Keratinocyte (primary cell): ENCODE data around the gene METTL9. TPM values are rescaled to one million over a fixed set of nuclear protein-coding genes. Genes with fewer than 3 reads are reported as not detected.

Source experiments
- DNase-seq: peaks from one replicate; pipeline ENCODE4 v3.0.0-alpha.2; 2011; ENCODE audit warnings: low read depth, missing footprints, low spot score
- FAIRE-seq: peaks from 2 replicates; lab custom pipeline; 2011; peaks lifted over from hg19 to GRCh38; lab: Jason Lieb, UNC
- H2AFZ ChIP-seq: 2 replicates; pipeline ENCODE4 v1.6.0; 2012; ENCODE audit warnings: low read length, control low read depth, inconsistent platforms; ENCODE audit not compliant: control insufficient read depth
- H3K27ac ChIP-seq: 2 replicates; pipeline ENCODE4 v1.5.1; 2011; ENCODE audit warnings: low read length; ENCODE audit not compliant: control insufficient read depth, insufficient read depth
- H3K27me3 ChIP-seq: 3 replicates; pipeline ENCODE4 v1.6.0; 2011; ENCODE audit warnings: low read length; ENCODE audit not compliant: control insufficient read depth, insufficient read depth; ENCODE audit errors: extremely low read depth
- H3K36me3 ChIP-seq, 2 experiments: 2 replicates in 1 of 2; 3 replicates in 1 of 2; pipeline ENCODE4 v1.5.1; 2011; ENCODE audit warnings: low read length in 2 of 2, mild to moderate bottlenecking in 1 of 2; ENCODE audit not compliant: control insufficient read depth in 2 of 2, insufficient read depth in 2 of 2; ENCODE audit errors: extremely low read depth in 1 of 2
- H3K4me1 ChIP-seq: 3 replicates; pipeline ENCODE4 v1.5.1; 2011; ENCODE audit warnings: low read length; ENCODE audit not compliant: control insufficient read depth, insufficient read depth; ENCODE audit errors: extremely low read depth
- H3K4me2 ChIP-seq: 3 replicates; pipeline ENCODE4 v1.6.0; 2011; ENCODE audit warnings: low read depth, low read length; ENCODE audit not compliant: control insufficient read depth, insufficient read depth; ENCODE audit errors: extremely low read depth
- H3K4me3 ChIP-seq, 3 experiments: fragments of 200-600 bp in 1 of 3; sonication (generic) in 1 of 3; 2 replicates in 2 of 3; 3 replicates in 1 of 3; pipeline ENCODE4 v1.5.1; 2011 to 2016; ENCODE audit warnings: low read length in 3 of 3, mild to moderate bottlenecking in 3 of 3, control low read depth in 2 of 3, inconsistent platforms in 1 of 3, low read depth in 1 of 3, mixed read lengths in 1 of 3, mixed run types in 1 of 3, moderate library complexity in 1 of 3; ENCODE audit not compliant: control insufficient read depth in 2 of 3, insufficient read depth in 2 of 3; ENCODE audit errors: extremely low read depth in 1 of 3
- H3K79me2 ChIP-seq: 2 replicates; pipeline ENCODE4 v1.6.0; 2012; ENCODE audit warnings: low read length; ENCODE audit not compliant: control insufficient read depth, insufficient read depth
- H3K9ac ChIP-seq: 3 replicates; pipeline ENCODE4 v1.6.0; 2011; ENCODE audit warnings: low read length; ENCODE audit not compliant: control insufficient read depth, insufficient read depth; ENCODE audit errors: extremely low read depth
- H3K9me1 ChIP-seq: 3 replicates; pipeline ENCODE4 v1.6.0; 2011; ENCODE audit warnings: low read length; ENCODE audit not compliant: control insufficient read depth, insufficient read depth; ENCODE audit errors: extremely low read depth
- H3K9me3 ChIP-seq: 2 replicates; pipeline ENCODE4 v1.5.1; 2012; ENCODE audit warnings: low read depth, low read length; ENCODE audit not compliant: control insufficient read depth
- H4K20me1 ChIP-seq: 3 replicates; pipeline ENCODE4 v1.6.0; 2011; ENCODE audit warnings: low read length; ENCODE audit not compliant: control insufficient read depth, insufficient read depth; ENCODE audit errors: extremely low read depth
- CTCF ChIP-seq, 3 experiments: IDR thresholded peaks in 1 of 3; conservative IDR thresholded peaks in 1 of 3; optimal IDR thresholded peaks in 1 of 3; 2 replicates in 2 of 3; 3 replicates in 1 of 3; pipeline versions ENCODE3 to v1.5.1; 2011; ENCODE audit warnings: low read length in 3 of 3, mild to moderate bottlenecking in 3 of 3, moderate library complexity in 2 of 3, control low read depth in 1 of 3, inconsistent platforms in 1 of 3; ENCODE audit not compliant: insufficient read depth in 2 of 3; ENCODE audit errors: extremely low read depth in 1 of 3
- EZH2 ChIP-seq: IDR thresholded peaks from one replicate; pipeline ENCODE4 v1.6.1; 2012; ENCODE audit warnings: inconsistent platforms, mild to moderate bottlenecking, low read length, moderate library complexity
- dilution Hi-C: fragments of 300-500 bp; cut with MboI; formaldehyde crosslinking; loops from one replicate; pipeline ENCODE4 v1.7.0; 2020; ENCODE audit warnings: low sequenced_read_pairs; ENCODE audit not compliant: extremely low pct_ligation_motif_present
- polyA plus RNA-seq, 5 experiments: library from polyadenylated mRNA; depleted of rRNA in 3 of 5; stranded (reverse) in 3 of 5; stranded (forward) in 1 of 5; unstranded in 1 of 5; fragments of >200 nt; gene quantifications; 1 replicate in 1 of 5; 2 replicates in 3 of 5; 3 replicates in 1 of 5; pipeline versions ENCODE4 v1.2.1 to v1.2.3, GENCODE V29; 2011 to 2012; ENCODE audit warnings: missing spikeins in 2 of 5, low read depth in 1 of 5, low replicate concordance in 1 of 5

Gene METTL9
- polyA plus RNA-seq, 1 donor (not counting 4 experiments of a cell fraction or from before 2014, with no cell fraction given), result 108 TPM

DNA sequence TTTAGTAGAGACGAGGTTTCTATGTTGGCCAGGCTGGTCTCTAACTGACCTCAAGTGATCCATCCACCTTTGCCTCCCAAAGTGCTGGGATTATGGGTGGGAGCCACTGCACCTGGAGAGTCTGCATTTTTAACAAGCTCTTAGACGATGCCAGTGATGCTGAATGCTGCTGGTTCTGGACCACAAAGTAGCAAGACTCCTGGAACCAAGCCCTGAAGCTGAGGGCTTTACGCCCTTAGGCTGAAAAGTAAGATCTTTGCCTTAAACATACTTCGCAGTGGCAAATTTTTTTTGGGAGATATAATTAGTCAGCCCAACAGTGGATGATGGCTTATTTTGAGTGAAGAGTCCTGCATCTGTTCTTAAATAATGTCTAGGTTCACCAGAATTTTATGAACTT, 14.0 kb downstream of the METTL9 start:
- H3K9ac ChIP-seq, result no peak overlapping the region
- H3K36me3 ChIP-seq, result peaks cover 0 to 2% of the 10 kb centered on the region in 2 experiments
- no peaks in the 10 kb centered on the region for H3K9me3 ChIP-seq
- TF ChIP-seq EZH2 (no peak), CTCF (optimal IDR thresholded peaks at IDR 0.05 in 1 of 3, IDR thresholded peaks at IDR 0.05 in 1 of 3, conservative IDR thresholded peaks at IDR 0.05 in 1 of 3; ENCODE audit: extremely low read depth in 1 of 3, insufficient read depth in 2 of 3, low read length in 3 of 3) (no peak)
- H3K27me3 ChIP-seq, result no peaks in the 10 kb centered on the region
- no peak overlapping the region for H3K4me3 ChIP-seq
- H4K20me1 ChIP-seq, result no peaks in the 10 kb centered on the region
- H2AFZ ChIP-seq, result no peak overlapping the region
- peaks cover 8% of the 10 kb centered on the region for H3K9me1 ChIP-seq
- dilution Hi-C loops, result no loop called here
- H3K4me2 ChIP-seq, result no peak overlapping the region
- no peak overlapping the region for H3K27ac ChIP-seq
- H3K79me2 ChIP-seq, result peaks cover 72% of the 10 kb centered on the region
- H3K4me1 ChIP-seq, result peaks cover 14% of the 10 kb centered on the region
- FAIRE-seq (no peak), DNase-seq (no peak)

DNA sequence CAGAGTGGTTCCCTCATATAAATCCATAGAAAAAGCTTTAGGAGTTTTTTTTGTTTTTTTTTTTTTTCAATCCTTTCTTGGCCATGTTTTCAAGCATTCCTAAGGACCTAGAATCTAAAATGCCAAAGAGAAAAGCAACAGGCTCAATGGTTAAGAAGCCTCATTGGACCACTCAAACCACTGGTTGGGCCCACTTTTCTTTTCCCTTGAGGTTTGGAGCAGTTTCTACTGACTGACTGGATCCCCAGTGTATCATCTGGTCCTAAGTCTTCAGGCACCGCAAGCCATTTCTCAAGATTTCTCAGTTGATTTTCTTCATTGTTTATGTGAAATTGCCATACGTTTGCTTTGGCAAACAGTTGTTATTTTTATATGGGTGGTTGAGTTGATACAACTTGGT, 14.4 kb downstream of the METTL9 start:
- dilution Hi-C loops, result no loop called here
- H3K9ac ChIP-seq, result no peak overlapping the region
- no peak for FAIRE-seq

More for the DNA sequence above, 14.4 kb downstream of the METTL9 start:
- DNase-seq, result no peak
- Histone ChIP-seq H3K27me3 (no peaks in the 10 kb centered on the region), H3K4me1 (peaks cover 14% of the 10 kb centered on the region), H3K27ac (no peak overlapping the region), H4K20me1 (no peaks in the 10 kb centered on the region), H3K9me3 (no peaks in the 10 kb centered on the region), H3K4me2 (no peak overlapping the region), H3K4me3 (no peak overlapping the region), H3K79me2 (peaks cover 68% of the 10 kb centered on the region), H3K36me3 (peaks cover 0 to 2% of the 10 kb centered on the region in 2 experiments), H2AFZ (no peak overlapping the region), H3K9me1 (peaks cover 8% of the 10 kb centered on the region)
- no peak for TF ChIP-seq CTCF (optimal IDR thresholded peaks at IDR 0.05 in 1 of 3, IDR thresholded peaks at IDR 0.05 in 1 of 3, conservative IDR thresholded peaks at IDR 0.05 in 1 of 3; ENCODE audit: extremely low read depth in 1 of 3, insufficient read depth in 2 of 3, low read length in 3 of 3)
- TF ChIP-seq EZH2, result no peak
